ENCODE measurements around the gene SYT13.

Gene SYT13

GRCh38 chr11:45313171-45313865 lies 27.2 kb upstream of the SYT13 start:
- no peak overlapping the region for H3K27ac ChIP-seq
- no peak for TF ChIP-seq ZFX (IDR thresholded peaks at IDR 0.05)
- no peak for TF ChIP-seq CTCF (conservative IDR thresholded peaks at IDR 0.05)

- peak overlapping the region; percentile 8; the same call in 1 of the 2 replicates for H3K27ac ChIP-seq
- TF ChIP-seq CTCF (conservative IDR thresholded peaks at IDR 0.05) (no peak), ZFX (IDR thresholded peaks at IDR 0.05) (no peak)
Measured at GRCh38 chr11:45305874-45306623, 19.9 kb upstream of the SYT13 start.

GRCh38 chr11:45304992-45305335 lies 18.8 kb upstream of the SYT13 start:
- TF ChIP-seq CTCF (conservative IDR thresholded peaks at IDR 0.05) (no peak), ZFX (IDR thresholded peaks at IDR 0.05) (no peak)
- no peak overlapping the region for H3K27ac ChIP-seq

- no peak overlapping the region for H3K27ac ChIP-seq
- TF ChIP-seq ZFX (IDR thresholded peaks at IDR 0.05) (no peak), CTCF (conservative IDR thresholded peaks at IDR 0.05) (no peak)
Measured at GRCh38 chr11:45304111-45304991, 18.2 kb upstream of the SYT13 start.

GRCh38 chr11:45303316-45303715 lies 17.2 kb upstream of the SYT13 start:
- TF ChIP-seq ZFX (IDR thresholded peaks at IDR 0.05), result no peak
- TF ChIP-seq CTCF (conservative IDR thresholded peaks at IDR 0.05), result no peak
- H3K27ac ChIP-seq, result no peak overlapping the region

GRCh38 chr11:45301537-45302246 lies 15.6 kb upstream of the SYT13 start:
- TF ChIP-seq ZFX (IDR thresholded peaks at IDR 0.05) (no peak), CTCF (conservative IDR thresholded peaks at IDR 0.05) (no peak)
- H3K27ac ChIP-seq, result no peak overlapping the region
